ENCODE measurements around the gene ATAD3C.
A peak's percentile ranks its signal among the peaks of the same experiment; 100 is the strongest.
"Not testable (repeated sequence)": the region's sequence is repeated elsewhere in the genome, so short reads cannot be mapped to it uniquely, and the experiment has no call there.

ATAD3C gene

GRCh38 chr1:1470626-1471388 is 21.3 kb downstream of the ATAD3C start:
- Histone ChIP-seq H3K4me3 (IDR thresholded peaks at IDR 0.05; ENCODE audit: insufficient read depth, low read depth, low read length) (peak overlapping the region; percentile 92), H3K27me3 (ENCODE audit: insufficient read depth, low read depth) (peaks cover 3% of the 10 kb centered on the region; the same call in 1 of the 2 replicates), H3K4me2 (peak overlapping the region; percentile 90), H3K27ac (peak overlapping the region; percentile 51), H4K20me1 (ENCODE audit: insufficient read depth) (no peaks in the 10 kb centered on the region; the same call in 1 of the 2 replicates), H3K36me3 (ENCODE audit: insufficient read depth) (no peaks in the 10 kb centered on the region), H3K79me2 (ENCODE audit: insufficient read depth, low read depth) (peaks cover 32% of the 10 kb centered on the region), H2AFZ (ENCODE audit: low read depth) (peak overlapping the region; percentile 94), H3K9ac (peak overlapping the region; percentile 39; the same call in 1 of the 2 replicates), H3K4me1 (ENCODE audit: low read depth, poor library complexity, severe bottlenecking) (peaks cover 17% of the 10 kb centered on the region)
- no peak for TF ChIP-seq CTCF (conservative IDR thresholded peaks at IDR 0.05; ENCODE audit: low read depth, low read length)

GRCh38 chr1:1471389-1472052 is 22.0 kb downstream of the ATAD3C start, which contains the start of gene ATAD3B:
TSS of gene ATAD3B (plus strand) at chr1:1471765. CDS start at chr1:1471885, 120 bp downstream.
- no peak for TF ChIP-seq CTCF (conservative IDR thresholded peaks at IDR 0.05; ENCODE audit: low read depth, low read length)
- H3K9ac ChIP-seq: peak within 1 kb of the TSS; percentile 62; the same call in 1 of the 2 replicates
- peaks cover 17% of the 10 kb centered on the region for H3K4me1 ChIP-seq (ENCODE audit: low read depth, poor library complexity, severe bottlenecking)
- H3K4me2 ChIP-seq: peak within 1 kb of the TSS; percentile 98
- H3K27me3 ChIP-seq (ENCODE audit: insufficient read depth, low read depth): no peaks in the 10 kb centered on the region
- peak within 1 kb of the TSS; percentile 94 for H2AFZ ChIP-seq (ENCODE audit: low read depth)
- peaks cover 39% of the 10 kb centered on the region for H3K79me2 ChIP-seq (ENCODE audit: insufficient read depth, low read depth)
- no peaks in the 10 kb centered on the region for H3K36me3 ChIP-seq (ENCODE audit: insufficient read depth)
- H3K27ac ChIP-seq: peak within 1 kb of the TSS; percentile 76
- H3K4me3 ChIP-seq (IDR thresholded peaks at IDR 0.05; ENCODE audit: insufficient read depth, low read depth, low read length): peak within 1 kb of the TSS; percentile 92
- no peaks in the 10 kb centered on the region; the same call in 1 of the 2 replicates for H4K20me1 ChIP-seq (ENCODE audit: insufficient read depth)

- peak overlapping the region; percentile 76 for H3K27ac ChIP-seq
- H3K36me3 ChIP-seq (ENCODE audit: insufficient read depth); H3K27me3 ChIP-seq (ENCODE audit: insufficient read depth, low read depth); H4K20me1 ChIP-seq (ENCODE audit: insufficient read depth); H2AFZ ChIP-seq (ENCODE audit: low read depth): not testable (repeated sequence)
- H3K4me1 ChIP-seq (ENCODE audit: low read depth, poor library complexity, severe bottlenecking): peaks cover 17% of the 10 kb centered on the region
- peaks cover 47% of the 10 kb centered on the region for H3K79me2 ChIP-seq (ENCODE audit: insufficient read depth, low read depth)
- H3K4me2 ChIP-seq: peak overlapping the region; percentile 98
- peak overlapping the region; percentile 48 for H3K4me3 ChIP-seq (IDR thresholded peaks at IDR 0.05; ENCODE audit: insufficient read depth, low read depth, low read length)
- H3K9ac ChIP-seq: peak overlapping the region; percentile 62; the same call in 1 of the 2 replicates
These were observed 22.8 kb downstream of the ATAD3C start for GRCh38 chr1:1472053-1472876.

- not testable (repeated sequence) for H3K36me3 ChIP-seq (ENCODE audit: insufficient read depth); H3K27me3 ChIP-seq (ENCODE audit: insufficient read depth, low read depth); H2AFZ ChIP-seq (ENCODE audit: low read depth); H3K9ac ChIP-seq; H3K4me2 ChIP-seq; H4K20me1 ChIP-seq (ENCODE audit: insufficient read depth); H3K4me3 ChIP-seq (IDR thresholded peaks at IDR 0.05; ENCODE audit: insufficient read depth, low read depth, low read length); H3K27ac ChIP-seq
- H3K79me2 ChIP-seq (ENCODE audit: insufficient read depth, low read depth): peaks cover 56% of the 10 kb centered on the region
- peaks cover 11% of the 10 kb centered on the region for H3K4me1 ChIP-seq (ENCODE audit: low read depth, poor library complexity, severe bottlenecking)
These were observed 26.5 kb downstream of the ATAD3C start for GRCh38 chr1:1476011-1476410.

- peaks cover 6% of the 10 kb centered on the region for H3K36me3 ChIP-seq (ENCODE audit: insufficient read depth)
- H3K79me2 ChIP-seq (ENCODE audit: insufficient read depth, low read depth): peaks cover 56% of the 10 kb centered on the region
- peaks cover 11% of the 10 kb centered on the region for H3K4me1 ChIP-seq (ENCODE audit: low read depth, poor library complexity, severe bottlenecking)
- H3K4me3 ChIP-seq (IDR thresholded peaks at IDR 0.05; ENCODE audit: insufficient read depth, low read depth, low read length): no peak overlapping the region
- no peak overlapping the region for H2AFZ ChIP-seq (ENCODE audit: low read depth)
- TF ChIP-seq CTCF (conservative IDR thresholded peaks at IDR 0.05; ENCODE audit: low read depth, low read length): no peak
- H4K20me1 ChIP-seq (ENCODE audit: insufficient read depth): no peaks in the 10 kb centered on the region; the same call in 1 of the 2 replicates
- no peak overlapping the region for H3K27ac ChIP-seq
- H3K9ac ChIP-seq: no peak overlapping the region
- no peaks in the 10 kb centered on the region for H3K27me3 ChIP-seq (ENCODE audit: insufficient read depth, low read depth)
- no peak overlapping the region for H3K4me2 ChIP-seq
These were observed 27.7 kb downstream of the ATAD3C start for GRCh38 chr1:1477206-1477605.
